ENCODE data around the gene HMX2.

- TF ChIP-seq SP4 (CRISPR knock-in tag; IDR thresholded peaks at IDR 0.05) (no peak), XRCC5 (optimal IDR thresholded peaks at IDR 0.05; ENCODE audit: low read length) (no peak), MEIS1 (CRISPR knock-in tag; IDR thresholded peaks at IDR 0.05; ENCODE audit: borderline replicate concordance) (no peak), FOXP1 (IDR thresholded peaks at IDR 0.05) (no peak), FOXP1 (CRISPR knock-in tag; IDR thresholded peaks at IDR 0.05) (no peak), RELA (CRISPR knock-in tag; IDR thresholded peaks at IDR 0.05) (no peak), NFATC3 (CRISPR knock-in tag; IDR thresholded peaks at IDR 0.05) (no peak), CBX1 (IDR thresholded peaks at IDR 0.05; ENCODE audit: low read depth) (no peak), ZNF207 (IDR thresholded peaks at IDR 0.05; ENCODE audit: borderline replicate concordance) (no peak), ZSCAN5A (CRISPR knock-in tag; IDR thresholded peaks at IDR 0.05; ENCODE audit: borderline replicate concordance) (no peak), FOSL2 (CRISPR knock-in tag; IDR thresholded peaks at IDR 0.05) (no peak)
- TF ChIP-seq, protein P1, sequence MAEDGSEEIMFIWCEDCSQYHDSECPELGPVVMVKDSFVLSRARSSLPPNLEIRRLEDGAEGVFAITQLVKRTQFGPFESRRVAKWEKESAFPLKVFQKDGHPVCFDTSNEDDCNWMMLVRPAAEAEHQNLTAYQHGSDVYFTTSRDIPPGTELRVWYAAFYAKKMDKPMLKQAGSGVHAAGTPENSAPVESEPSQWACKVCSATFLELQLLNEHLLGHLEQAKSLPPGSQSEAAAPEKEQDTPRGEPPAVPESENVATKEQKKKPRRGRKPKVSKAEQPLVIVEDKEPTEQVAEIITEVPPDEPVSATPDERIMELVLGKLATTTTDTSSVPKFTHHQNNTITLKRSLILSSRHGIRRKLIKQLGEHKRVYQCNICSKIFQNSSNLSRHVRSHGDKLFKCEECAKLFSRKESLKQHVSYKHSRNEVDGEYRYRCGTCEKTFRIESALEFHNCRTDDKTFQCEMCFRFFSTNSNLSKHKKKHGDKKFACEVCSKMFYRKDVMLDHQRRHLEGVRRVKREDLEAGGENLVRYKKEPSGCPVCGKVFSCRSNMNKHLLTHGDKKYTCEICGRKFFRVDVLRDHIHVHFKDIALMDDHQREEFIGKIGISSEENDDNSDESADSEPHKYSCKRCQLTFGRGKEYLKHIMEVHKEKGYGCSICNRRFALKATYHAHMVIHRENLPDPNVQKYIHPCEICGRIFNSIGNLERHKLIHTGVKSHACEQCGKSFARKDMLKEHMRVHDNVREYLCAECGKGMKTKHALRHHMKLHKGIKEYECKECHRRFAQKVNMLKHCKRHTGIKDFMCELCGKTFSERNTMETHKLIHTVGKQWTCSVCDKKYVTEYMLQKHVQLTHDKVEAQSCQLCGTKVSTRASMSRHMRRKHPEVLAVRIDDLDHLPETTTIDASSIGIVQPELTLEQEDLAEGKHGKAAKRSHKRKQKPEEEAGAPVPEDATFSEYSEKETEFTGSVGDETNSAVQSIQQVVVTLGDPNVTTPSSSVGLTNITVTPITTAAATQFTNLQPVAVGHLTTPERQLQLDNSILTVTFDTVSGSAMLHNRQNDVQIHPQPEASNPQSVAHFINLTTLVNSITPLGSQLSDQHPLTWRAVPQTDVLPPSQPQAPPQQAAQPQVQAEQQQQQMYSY (CRISPR knock-in tag; IDR thresholded peaks at IDR 0.05), result no peak
- TF ChIP-seq, protein P2, sequence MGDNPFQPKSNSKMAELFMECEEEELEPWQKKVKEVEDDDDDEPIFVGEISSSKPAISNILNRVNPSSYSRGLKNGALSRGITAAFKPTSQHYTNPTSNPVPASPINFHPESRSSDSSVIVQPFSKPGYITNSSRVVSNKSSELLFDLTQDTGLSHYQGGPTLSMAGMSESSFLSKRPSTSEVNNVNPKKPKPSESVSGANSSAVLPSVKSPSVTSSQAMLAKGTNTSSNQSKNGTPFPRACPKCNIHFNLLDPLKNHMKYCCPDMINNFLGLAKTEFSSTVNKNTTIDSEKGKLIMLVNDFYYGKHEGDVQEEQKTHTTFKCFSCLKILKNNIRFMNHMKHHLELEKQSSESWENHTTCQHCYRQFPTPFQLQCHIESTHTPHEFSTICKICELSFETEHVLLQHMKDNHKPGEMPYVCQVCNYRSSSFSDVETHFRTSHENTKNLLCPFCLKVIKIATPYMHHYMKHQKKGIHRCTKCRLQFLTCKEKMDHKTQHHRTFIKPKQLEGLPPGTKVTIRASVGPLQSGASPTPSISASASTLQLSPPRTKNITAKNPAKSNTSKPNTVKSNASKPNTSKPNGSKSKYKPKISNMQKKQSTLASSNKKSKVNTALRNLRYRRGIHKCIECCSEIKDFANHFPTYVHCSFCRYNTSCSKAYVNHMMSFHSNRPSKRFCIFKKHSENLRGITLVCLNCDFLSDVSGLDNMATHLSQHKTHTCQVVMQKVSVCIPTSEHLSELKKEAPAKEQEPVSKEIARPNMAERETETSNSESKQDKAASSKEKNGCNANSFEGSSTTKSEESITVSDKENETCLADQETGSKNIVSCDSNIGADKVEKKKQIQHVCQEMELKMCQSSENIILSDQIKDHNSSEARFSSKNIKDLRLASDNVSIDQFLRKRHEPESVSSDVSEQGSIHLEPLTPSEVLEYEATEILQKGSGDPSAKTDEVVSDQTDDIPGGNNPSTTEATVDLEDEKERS (CRISPR knock-in tag; IDR thresholded peaks at IDR 0.05), result no peak
- TF ChIP-seq, protein P3, sequence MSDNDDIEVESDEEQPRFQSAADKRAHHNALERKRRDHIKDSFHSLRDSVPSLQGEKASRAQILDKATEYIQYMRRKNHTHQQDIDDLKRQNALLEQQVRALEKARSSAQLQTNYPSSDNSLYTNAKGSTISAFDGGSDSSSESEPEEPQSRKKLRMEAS (IDR thresholded peaks at IDR 0.05), result no peak
Measured at GRCh38 chr10:123165445-123166072, 17.6 kb downstream of the HMX2 start.

Data from HepG2 (cell line).